GM19193 (cell line): Measurements from ENCODE around the gene EPX.

ENCODE experiments used
- POLR2A ChIP-seq: IDR thresholded peaks from 4 replicates; pipeline ENCODE4 v1.6.1; 2011; ENCODE audit not compliant: insufficient read depth, insufficient read length; ENCODE audit errors: extremely low read depth

Gene EPX, protein sequence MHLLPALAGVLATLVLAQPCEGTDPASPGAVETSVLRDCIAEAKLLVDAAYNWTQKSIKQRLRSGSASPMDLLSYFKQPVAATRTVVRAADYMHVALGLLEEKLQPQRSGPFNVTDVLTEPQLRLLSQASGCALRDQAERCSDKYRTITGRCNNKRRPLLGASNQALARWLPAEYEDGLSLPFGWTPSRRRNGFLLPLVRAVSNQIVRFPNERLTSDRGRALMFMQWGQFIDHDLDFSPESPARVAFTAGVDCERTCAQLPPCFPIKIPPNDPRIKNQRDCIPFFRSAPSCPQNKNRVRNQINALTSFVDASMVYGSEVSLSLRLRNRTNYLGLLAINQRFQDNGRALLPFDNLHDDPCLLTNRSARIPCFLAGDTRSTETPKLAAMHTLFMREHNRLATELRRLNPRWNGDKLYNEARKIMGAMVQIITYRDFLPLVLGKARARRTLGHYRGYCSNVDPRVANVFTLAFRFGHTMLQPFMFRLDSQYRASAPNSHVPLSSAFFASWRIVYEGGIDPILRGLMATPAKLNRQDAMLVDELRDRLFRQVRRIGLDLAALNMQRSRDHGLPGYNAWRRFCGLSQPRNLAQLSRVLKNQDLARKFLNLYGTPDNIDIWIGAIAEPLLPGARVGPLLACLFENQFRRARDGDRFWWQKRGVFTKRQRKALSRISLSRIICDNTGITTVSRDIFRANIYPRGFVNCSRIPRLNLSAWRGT

DNA sequence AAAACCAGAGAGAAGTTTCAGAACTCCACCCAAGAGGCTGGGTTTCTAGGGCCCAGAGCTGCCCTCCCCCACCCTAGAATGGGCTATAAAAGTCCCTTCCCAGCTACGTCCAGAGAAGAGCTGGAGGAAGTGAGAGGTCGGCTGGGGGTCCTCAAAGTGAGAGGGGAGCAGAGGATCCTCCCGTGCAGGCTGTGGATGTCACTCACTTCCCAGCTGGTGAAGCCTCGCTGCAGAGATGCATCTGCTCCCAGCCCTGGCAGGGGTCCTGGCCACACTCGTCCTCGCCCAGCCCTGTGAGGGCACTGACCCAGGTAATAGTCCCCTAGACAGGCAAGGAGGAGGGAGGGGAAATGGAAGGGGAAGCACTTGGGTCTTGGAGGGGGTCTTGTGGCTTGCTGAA lies at the start of gene EPX:
Gene EPX (plus strand): TSS at position 115 of the 400 bp plus-strand sequence. CDS start 121 bp downstream, at position 236.
- no peak for TF ChIP-seq POLR2A

DNA sequence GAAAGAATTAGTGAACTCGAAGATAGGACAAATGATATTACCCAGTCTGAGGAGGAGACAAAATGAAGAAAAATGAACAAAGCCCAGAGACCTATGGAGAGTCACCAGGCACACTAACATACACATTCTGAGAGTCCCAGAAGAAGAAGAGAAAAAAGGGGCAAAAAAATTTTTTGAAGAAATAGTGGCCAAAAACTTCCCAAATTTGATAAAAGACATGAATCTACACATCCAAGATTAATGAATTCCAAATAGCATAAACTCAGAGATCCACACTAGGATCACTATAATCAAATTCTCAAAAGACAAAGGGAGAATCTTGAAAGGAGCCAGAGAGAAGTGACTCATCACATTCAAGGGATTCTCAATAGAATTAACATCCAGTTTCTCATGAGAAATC lies 47.7 kb upstream of the EPX start:
- no peak for TF ChIP-seq POLR2A

GRCh38 chr17:58147930-58148434 lies 44.5 kb upstream of the EPX start, which contains the start of gene OR4D1:
TSS of gene OR4D1 (plus strand) at chr17:58148384. CDS start at chr17:58155154, 6,770 bp downstream.
- no peak for TF ChIP-seq POLR2A

DNA sequence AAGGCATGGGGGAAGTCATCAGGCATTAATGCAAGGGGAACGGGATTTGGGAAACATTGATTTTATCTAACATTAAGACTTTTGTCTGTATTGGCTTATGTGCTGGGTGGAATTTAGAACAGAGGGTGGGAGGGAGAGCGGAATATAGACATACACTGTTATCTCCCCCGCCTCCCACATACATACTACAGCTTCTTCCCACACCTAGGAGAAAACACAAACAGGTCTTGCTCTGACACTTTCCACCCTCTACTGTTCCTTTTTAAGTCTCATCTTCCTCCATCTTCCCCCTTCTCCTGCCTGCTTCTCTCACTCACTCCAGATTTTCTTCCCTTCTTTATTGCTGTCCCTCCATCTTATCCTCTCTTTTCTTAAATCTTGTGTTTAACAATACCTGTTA lies 43.9 kb upstream of the EPX start:
- no peak for TF ChIP-seq POLR2A

- TF ChIP-seq POLR2A: no peak
Observed at GRCh38 chr17:58150394-58150793, 42.1 kb upstream of the EPX start.

DNA sequence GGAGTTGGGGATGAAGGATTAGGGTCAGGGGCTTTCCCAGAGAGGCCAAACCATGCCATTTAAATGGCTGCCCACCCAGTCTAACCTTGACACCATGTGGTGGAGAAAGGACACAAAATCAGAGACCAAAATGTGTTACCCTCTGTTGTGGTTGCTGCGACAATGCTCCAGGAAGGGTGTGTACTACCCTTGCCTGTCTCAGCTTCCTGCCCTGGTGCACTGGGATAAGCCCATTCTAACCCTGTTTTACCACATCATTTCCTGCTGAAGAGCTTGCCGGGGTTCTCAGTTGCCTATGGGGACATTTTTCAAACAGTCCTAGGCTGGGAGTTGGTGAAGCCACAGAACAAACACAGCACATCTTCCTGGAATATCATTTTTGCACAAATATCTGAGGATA lies 39.5 kb upstream of the EPX start:
- TF ChIP-seq POLR2A: no peak

DNA sequence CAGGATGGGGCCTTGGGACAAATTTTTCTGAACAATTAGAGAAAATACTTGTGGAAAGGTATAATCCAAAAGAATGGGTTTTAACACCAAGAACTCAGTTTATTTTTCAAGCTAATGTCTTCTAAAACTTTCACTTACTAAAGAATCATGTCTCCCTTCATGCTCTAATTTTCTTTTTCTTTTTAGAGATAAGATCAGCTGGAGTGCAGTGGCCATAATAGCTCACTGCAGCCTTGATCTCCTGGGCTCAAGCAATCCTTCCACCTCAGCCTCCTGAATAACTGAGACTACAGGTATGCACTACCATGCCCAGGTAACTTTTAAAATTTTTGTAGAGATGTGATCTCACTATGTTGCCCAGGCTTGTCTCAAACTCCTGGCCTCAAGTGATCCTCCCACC lies 38.9 kb upstream of the EPX start:
- TF ChIP-seq POLR2A: no peak

- TF ChIP-seq POLR2A: no peak
Observed at GRCh38 chr17:58156839-58157803, 35.4 kb upstream of the EPX start.

- no peak for TF ChIP-seq POLR2A
Observed at GRCh38 chr17:58158181-58158580, 34.3 kb upstream of the EPX start.

DNA sequence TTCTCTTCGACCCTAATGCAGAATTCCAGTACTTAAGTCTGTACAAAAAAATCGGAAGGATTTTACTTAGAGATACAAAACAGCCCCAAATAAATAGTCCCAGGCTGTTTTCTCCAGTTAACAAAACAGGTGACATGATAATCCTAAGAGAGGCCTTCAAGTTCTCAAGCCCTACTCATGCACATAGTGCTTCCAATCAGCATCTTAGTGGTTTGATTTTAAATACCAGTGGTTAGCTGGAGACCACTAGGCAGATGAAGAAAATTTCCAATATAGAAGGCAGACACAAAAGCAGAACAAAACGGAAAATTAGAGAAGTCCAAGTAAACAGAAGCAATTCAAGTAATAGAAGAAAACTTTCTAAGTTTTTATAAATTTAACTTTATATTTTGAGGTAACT lies 31.0 kb upstream of the EPX start:
- no peak for TF ChIP-seq POLR2A

DNA sequence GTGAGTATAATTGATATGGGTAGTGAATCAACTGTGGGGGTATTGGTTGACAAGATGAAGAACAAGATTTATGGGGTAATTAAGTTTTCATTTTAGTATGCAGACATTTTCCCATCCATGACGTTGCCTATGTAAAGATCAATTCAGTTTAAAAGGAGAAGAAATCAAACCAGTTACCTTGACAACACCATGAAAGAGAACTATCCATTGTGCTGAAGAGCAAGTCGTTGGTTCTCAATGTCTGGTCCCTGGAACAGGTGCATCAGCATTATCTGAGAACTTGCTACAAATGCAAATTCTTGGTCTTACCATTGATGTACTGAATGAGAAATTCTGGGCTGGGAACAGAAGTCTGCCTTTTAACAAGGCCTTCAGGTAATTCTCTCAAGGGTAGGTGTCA lies 26.5 kb upstream of the EPX start:
- TF ChIP-seq POLR2A: no peak

DNA sequence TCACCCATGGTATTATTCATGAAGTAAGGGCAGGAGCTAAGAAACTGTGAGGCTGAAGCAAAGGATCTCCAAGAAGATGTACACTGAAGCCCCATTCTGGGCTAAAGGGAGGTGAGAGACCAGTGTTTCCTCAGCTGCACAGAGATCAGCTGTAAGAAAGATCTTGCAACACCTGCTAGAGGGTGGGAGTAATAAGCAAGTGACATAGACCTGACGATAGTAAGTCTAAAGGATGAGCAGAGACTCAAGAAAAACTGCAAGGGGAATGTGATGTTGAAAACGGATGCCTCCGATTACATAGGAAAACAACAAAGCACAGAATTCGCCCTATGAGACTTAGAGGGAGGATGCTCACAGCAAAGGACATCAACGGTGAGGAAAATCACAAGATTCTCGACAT lies 25.8 kb upstream of the EPX start, which contains the start of gene OR4D2:
Gene OR4D2 (plus strand): TSS at position 301 of the 400 bp plus-strand sequence. CDS start 2,674 bp downstream, outside the sequence.
- no peak for TF ChIP-seq POLR2A

- no peak for TF ChIP-seq POLR2A
Observed at GRCh38 chr17:58170622-58171021, 21.9 kb upstream of the EPX start.

GRCh38 chr17:58172369-58173071 lies 20.0 kb upstream of the EPX start:
- no peak for TF ChIP-seq POLR2A

DNA sequence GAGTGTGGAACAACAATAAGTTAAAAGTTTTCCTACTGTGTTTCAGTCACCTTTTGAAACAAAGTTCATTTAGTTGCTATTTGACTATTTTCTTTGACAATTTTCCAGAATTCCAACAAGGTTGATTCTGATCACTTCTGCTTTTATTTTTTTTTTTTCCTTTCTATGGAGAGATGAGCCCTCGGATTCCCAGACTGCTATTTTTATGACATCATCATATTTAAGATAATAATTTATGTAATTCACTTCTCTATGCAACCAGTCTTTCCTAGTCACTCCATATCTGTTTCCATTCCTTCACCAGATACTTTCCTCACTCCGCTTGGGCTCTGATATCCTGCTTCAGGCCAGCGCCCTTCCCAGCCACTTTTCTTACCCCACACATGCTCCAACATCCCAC lies 17.7 kb upstream of the EPX start:
- no peak for TF ChIP-seq POLR2A

GRCh38 chr17:58176200-58176599 lies 16.3 kb upstream of the EPX start:
- no peak for TF ChIP-seq POLR2A
